ENCODE results near the gene KPNA6.

GRCh38 chr1:32107742-32108661 is at the start of gene KPNA6:
- TF ChIP-seq EZH2 (IDR thresholded peaks at IDR 0.05; ENCODE audit: low read length) = no peak
- peak in 1 of 3 experiments; percentile 13 for TF ChIP-seq CTCF (optimal IDR thresholded peaks at IDR 0.05 in 1 of 3, IDR thresholded peaks at IDR 0.05 in 1 of 3, conservative IDR thresholded peaks at IDR 0.05 in 1 of 3; ENCODE audit: extremely low read depth in 1 of 3, insufficient read depth in 2 of 3, low read length in 3 of 3)
